SU-DHL-6 (cell line): Measurements from ENCODE around the gene OR51S1.
"Not testable (repeated sequence)": the region's sequence is repeated elsewhere in the genome, so short reads cannot be mapped to it uniquely, and the experiment has no call there.

ENCODE experiments used
- H2AFZ ChIP-seq: fragments of 200-600 bp; sonication (generic); 2 replicates; pipeline ENCODE4 v1.6.1; 2014; ENCODE audit warnings: low read depth, mild to moderate bottlenecking, moderate library complexity, mixed read lengths, antibody characterized with exemption, low read length; ENCODE audit not compliant: severe bottlenecking
- H3F3A ChIP-seq: fragments of 200-600 bp; shearing (Covaris generic); 2 replicates; pipeline ENCODE4 v1.6.0; 2016; ENCODE audit warnings: antibody characterized with exemption, mild to moderate bottlenecking; ENCODE audit not compliant: insufficient read depth
- H3K27ac ChIP-seq: fragments of 200-600 bp; sonication (generic); 2 replicates; pipeline ENCODE4 v1.5.1; 2016; ENCODE audit warnings: low read depth, mild to moderate bottlenecking, low read length, moderate library complexity, mixed read lengths
- H3K27me3 ChIP-seq: fragments of 200-600 bp; sonication (generic), shearing (Covaris generic); 2 replicates; pipeline ENCODE4 v1.6.0; 2014; ENCODE audit warnings: mild to moderate bottlenecking, low read length
- H3K36me3 ChIP-seq: fragments of 200-600 bp; sonication (generic); 2 replicates; pipeline ENCODE4 v1.6.1; 2014; ENCODE audit warnings: mild to moderate bottlenecking, low read length, mixed read lengths
- H3K4me2 ChIP-seq: fragments of 300-600, 200-600 bp; shearing (Covaris generic), sonication (generic); 2 replicates; pipeline ENCODE4 v1.6.0; 2014; ENCODE audit warnings: low read length, low read depth, mild to moderate bottlenecking; ENCODE audit not compliant: poor library complexity, severe bottlenecking
- H3K4me3 ChIP-seq: fragments of 200-600 bp; sonication (generic); 2 replicates; pipeline ENCODE4 v1.5.1; 2014; ENCODE audit warnings: antibody characterized with exemption, low read length, mild to moderate bottlenecking, mixed read lengths; ENCODE audit not compliant: insufficient read depth, poor library complexity, severe bottlenecking
- H3K79me2 ChIP-seq: fragments of 200-600 bp; sonication (generic); 2 replicates; pipeline ENCODE4 v1.6.1; 2014; ENCODE audit warnings: mild to moderate bottlenecking, low read length, moderate library complexity; ENCODE audit not compliant: insufficient read depth
- H3K9ac ChIP-seq: fragments of 200-600 bp; sonication (generic); 2 replicates; pipeline ENCODE4 v1.7.0; 2014; ENCODE audit warnings: mild to moderate bottlenecking, low read length
- H3K9me2 ChIP-seq: fragments of 200-600 bp; sonication (generic); replicated peaks from 2 replicates; pipeline ENCODE4 v1.6.1; 2014; ENCODE audit warnings: low read length; ENCODE audit not compliant: insufficient read depth
- H3K9me3 ChIP-seq: fragments of 200-600 bp; sonication (generic); 2 replicates; pipeline ENCODE4 v1.6.1; 2014; ENCODE audit warnings: low read length, mixed read lengths; ENCODE audit not compliant: insufficient read depth
- H4K20me1 ChIP-seq: fragments of 200-600 bp; sonication (generic); 2 replicates; pipeline ENCODE4 v1.6.1; 2014; ENCODE audit warnings: low read depth, mild to moderate bottlenecking, antibody characterized with exemption, low read length, moderate library complexity, mixed read lengths
- EZH2phosphoT487 ChIP-seq: fragments of 200-600 bp; sonication (generic), shearing (Covaris generic); conservative IDR thresholded peaks from 2 replicates; pipeline ENCODE4 v1.6.1; 2018; ENCODE audit warnings: mild to moderate bottlenecking, antibody characterized with exemption, low read length, moderate library complexity, mixed read lengths
- TF ChIP-seq, protein P1 (sequence below): fragments of 200-600 bp; sonication (generic); IDR thresholded peaks from one replicate; pipeline ENCODE4 v1.5.1; 2017; ENCODE audit warnings: antibody characterized with exemption, mild to moderate bottlenecking, low read length, moderate library complexity; ENCODE audit not compliant: insufficient read depth, poor library complexity, severe bottlenecking

OR51S1 gene

GRCh38 chr11:4863876-4864275 is 14.9 kb upstream of the OR51S1 start:
- Histone ChIP-seq H3F3A (no peaks in the 10 kb centered on the region), H3K4me3 (no peak overlapping the region), H3K9me2 (no peaks in the 10 kb centered on the region), H3K36me3 (no peaks in the 10 kb centered on the region), H3K9ac (no peak overlapping the region), H2AFZ (no peak overlapping the region), H3K4me2 (no peak overlapping the region), H3K79me2 (no peaks in the 10 kb centered on the region), H4K20me1 (no peaks in the 10 kb centered on the region), H3K27me3 (no peaks in the 10 kb centered on the region), H3K9me3 (no peaks in the 10 kb centered on the region), H3K27ac (no peak overlapping the region)
- no peak for TF ChIP-seq EZH2phosphoT487
- TF ChIP-seq, protein P1, sequence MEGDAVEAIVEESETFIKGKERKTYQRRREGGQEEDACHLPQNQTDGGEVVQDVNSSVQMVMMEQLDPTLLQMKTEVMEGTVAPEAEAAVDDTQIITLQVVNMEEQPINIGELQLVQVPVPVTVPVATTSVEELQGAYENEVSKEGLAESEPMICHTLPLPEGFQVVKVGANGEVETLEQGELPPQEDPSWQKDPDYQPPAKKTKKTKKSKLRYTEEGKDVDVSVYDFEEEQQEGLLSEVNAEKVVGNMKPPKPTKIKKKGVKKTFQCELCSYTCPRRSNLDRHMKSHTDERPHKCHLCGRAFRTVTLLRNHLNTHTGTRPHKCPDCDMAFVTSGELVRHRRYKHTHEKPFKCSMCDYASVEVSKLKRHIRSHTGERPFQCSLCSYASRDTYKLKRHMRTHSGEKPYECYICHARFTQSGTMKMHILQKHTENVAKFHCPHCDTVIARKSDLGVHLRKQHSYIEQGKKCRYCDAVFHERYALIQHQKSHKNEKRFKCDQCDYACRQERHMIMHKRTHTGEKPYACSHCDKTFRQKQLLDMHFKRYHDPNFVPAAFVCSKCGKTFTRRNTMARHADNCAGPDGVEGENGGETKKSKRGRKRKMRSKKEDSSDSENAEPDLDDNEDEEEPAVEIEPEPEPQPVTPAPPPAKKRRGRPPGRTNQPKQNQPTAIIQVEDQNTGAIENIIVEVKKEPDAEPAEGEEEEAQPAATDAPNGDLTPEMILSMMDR: no peak

GRCh38 chr11:4862447-4863236 is 13.6 kb upstream of the OR51S1 start:
- no peaks in the 10 kb centered on the region for H3K9me2 ChIP-seq
- no peaks in the 10 kb centered on the region for H4K20me1 ChIP-seq
- no peak overlapping the region for H3K9ac ChIP-seq
- no peaks in the 10 kb centered on the region for H3K9me3 ChIP-seq
- H3K4me3 ChIP-seq: no peak overlapping the region
- no peak overlapping the region for H3K27ac ChIP-seq
- no peaks in the 10 kb centered on the region for H3F3A ChIP-seq
- TF ChIP-seq, protein P1: no peak
- TF ChIP-seq EZH2phosphoT487: no peak
- no peaks in the 10 kb centered on the region for H3K27me3 ChIP-seq
- H3K79me2 ChIP-seq: no peaks in the 10 kb centered on the region
- H3K36me3 ChIP-seq: no peaks in the 10 kb centered on the region
- H2AFZ ChIP-seq: no peak overlapping the region
- H3K4me2 ChIP-seq: no peak overlapping the region

DNA sequence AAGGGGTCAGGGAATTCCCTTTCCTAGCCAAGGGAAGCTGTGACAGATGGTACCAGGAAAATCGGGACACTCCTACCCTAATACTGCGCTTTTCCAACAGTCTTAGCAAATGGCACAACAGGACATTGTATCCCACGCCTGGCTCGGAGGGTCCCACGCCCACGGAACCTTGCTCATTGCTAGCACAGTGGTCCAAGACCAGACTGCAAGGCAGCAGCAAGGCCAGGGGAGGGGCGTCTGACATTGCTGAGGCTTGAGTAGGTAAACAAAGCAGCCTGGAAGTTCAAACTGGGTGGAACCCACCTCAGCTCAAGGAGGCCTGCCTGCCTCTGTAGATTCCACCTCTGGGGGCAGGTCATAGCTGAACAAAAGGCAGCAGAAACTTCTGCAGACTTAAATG is 5.3 kb upstream of the OR51S1 start:
- not testable (repeated sequence) for H3F3A ChIP-seq, H3K27me3 ChIP-seq, H2AFZ ChIP-seq, H3K4me3 ChIP-seq, H3K9me3 ChIP-seq, H3K36me3 ChIP-seq, H3K79me2 ChIP-seq, H3K27ac ChIP-seq, H3K9ac ChIP-seq, H3K9me2 ChIP-seq, H3K4me2 ChIP-seq, H4K20me1 ChIP-seq

DNA sequence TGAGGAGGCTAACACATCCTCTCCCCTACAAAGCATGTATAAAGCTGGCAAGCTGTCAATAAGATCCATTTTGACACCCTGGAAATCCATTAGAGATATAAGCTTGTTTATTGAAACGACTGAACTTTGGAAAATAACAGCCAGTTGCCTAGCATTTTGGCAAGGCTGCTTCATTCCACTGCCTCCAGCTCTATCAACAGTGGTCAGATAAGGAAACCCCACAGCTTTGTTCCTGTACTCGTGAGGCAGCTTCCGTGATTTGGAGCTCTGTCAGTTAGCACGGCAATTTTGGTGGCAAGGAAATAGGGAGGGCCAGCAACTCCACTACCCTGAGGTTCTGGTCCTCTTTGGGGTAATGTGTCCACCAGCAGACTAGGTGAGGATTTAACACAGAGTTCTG is 2.0 kb upstream of the OR51S1 start:
- Histone ChIP-seq H3K36me3 (no peaks in the 10 kb centered on the region), H3K79me2 (no peaks in the 10 kb centered on the region), H3K9me2 (no peaks in the 10 kb centered on the region), H2AFZ (no peak overlapping the region), H3K27ac (no peak overlapping the region), H3K27me3 (no peaks in the 10 kb centered on the region), H4K20me1 (no peaks in the 10 kb centered on the region), H3K9me3 (no peaks in the 10 kb centered on the region), H3K4me3 (no peak overlapping the region), H3K4me2 (no peak overlapping the region), H3K9ac (no peak overlapping the region), H3F3A (no peaks in the 10 kb centered on the region)
- TF ChIP-seq EZH2phosphoT487: no peak
- TF ChIP-seq, protein P1: no peak
